HepG2 (cell line): ENCODE results near the gene ZNF513. TPM values are rescaled to one million over a fixed set of nuclear protein-coding genes. Genes with fewer than 3 reads are reported as not detected.

ENCODE experiments used
- CBFB ChIP-seq: sonication (generic); formaldehyde crosslinking; IDR thresholded peaks from 2 replicates; pipeline ENCODE4 v1.4.0; 2020; ENCODE audit warnings: missing genetic modification reagents
- ELF1 ChIP-seq: sonication (generic); formaldehyde crosslinking; IDR thresholded peaks from 2 replicates; pipeline ENCODE4 v1.4.0; 2020; ENCODE audit warnings: missing genetic modification reagents
- GFI1 ChIP-seq: sonication (generic); formaldehyde crosslinking; IDR thresholded peaks from 2 replicates; pipeline ENCODE4 v1.5.0; 2020; ENCODE audit warnings: missing genetic modification reagents, mild to moderate bottlenecking, borderline replicate concordance
- HNRNPK ChIP-seq: fragments of 200-400 bp; formaldehyde crosslinking; IDR thresholded peaks from 2 replicates; pipeline ENCODE4 v1.6.1; 2018; ENCODE audit warnings: low read length, low read depth, moderate library complexity, mild to moderate bottlenecking; ENCODE audit not compliant: poor library complexity, severe bottlenecking
- IRF9 ChIP-seq: sonication (generic); formaldehyde crosslinking; IDR thresholded peaks from 2 replicates; pipeline ENCODE4 v1.8.0; 2022; ENCODE audit warnings: missing genetic modification reagents, mild to moderate bottlenecking, borderline replicate concordance
- KAT7 ChIP-seq: IDR thresholded peaks from 2 replicates; pipeline ENCODE4 v1.6.1; 2018; ENCODE audit warnings: borderline replicate concordance, missing compliant biosample characterization
- MLLT10 ChIP-seq: sonication (generic); formaldehyde crosslinking; IDR thresholded peaks from 2 replicates; pipeline ENCODE4 v1.4.0; 2020; ENCODE audit warnings: missing genetic modification reagents
- MLX ChIP-seq: IDR thresholded peaks from 2 replicates; pipeline ENCODE4 v1.6.1; 2016
- MTF1 ChIP-seq: sonication (generic); formaldehyde crosslinking; IDR thresholded peaks from 2 replicates; pipeline ENCODE4 v1.5.0; 2020; ENCODE audit warnings: missing genetic modification reagents
- NCOA2 ChIP-seq: sonication (generic); formaldehyde crosslinking; IDR thresholded peaks from 2 replicates; pipeline ENCODE4 v1.8.0; 2022; ENCODE audit warnings: inconsistent platforms
- NCOA5 ChIP-seq: sonication (generic); formaldehyde crosslinking; IDR thresholded peaks from 2 replicates; pipeline ENCODE4 v1.4.0; 2020; ENCODE audit warnings: missing genetic modification reagents
- NFRKB ChIP-seq: fragments of 450-650 bp; IDR thresholded peaks from 2 replicates; pipeline ENCODE4 v1.6.1; 2017
- PAWR ChIP-seq: sonication (generic); formaldehyde crosslinking; IDR thresholded peaks from 2 replicates; pipeline ENCODE4 v1.4.0; 2020; ENCODE audit warnings: missing genetic modification reagents, mild to moderate bottlenecking, borderline replicate concordance
- POLR2A ChIP-seq, 2 experiments: IDR thresholded peaks; 2 replicates each; pipeline ENCODE4 v1.6.1; 2011; ENCODE audit warnings: low read depth in 2 of 2, low read length in 2 of 2, mild to moderate bottlenecking in 1 of 2, moderate library complexity in 1 of 2; ENCODE audit not compliant: insufficient read depth in 1 of 2
- SATB2 ChIP-seq: sonication (generic); formaldehyde crosslinking; IDR thresholded peaks from 2 replicates; pipeline ENCODE4 v1.5.0; 2020; ENCODE audit warnings: missing genetic modification reagents
- SETDB1 ChIP-seq: sonication (generic); formaldehyde crosslinking; IDR thresholded peaks from 2 replicates; pipeline ENCODE4 v1.5.1; 2020; ENCODE audit warnings: missing genetic modification reagents, mild to moderate bottlenecking, borderline replicate concordance
- SMAD1 ChIP-seq: sonication (generic); formaldehyde crosslinking; IDR thresholded peaks from 2 replicates; pipeline ENCODE4 v1.4.0; 2020; ENCODE audit warnings: missing genetic modification reagents, low read depth, mild to moderate bottlenecking, borderline replicate concordance
- SMAD9 ChIP-seq: sonication (generic); formaldehyde crosslinking; IDR thresholded peaks from 2 replicates; pipeline ENCODE4 v1.5.1; 2020; ENCODE audit warnings: mild to moderate bottlenecking, missing genetic modification reagents
- SRSF1 ChIP-seq: fragments of 200-400 bp; formaldehyde crosslinking; optimal IDR thresholded peaks from 2 replicates; pipeline ENCODE3; 2017; ENCODE audit warnings: mild to moderate bottlenecking, low read depth, low read length, moderate library complexity
- SRSF9 ChIP-seq: fragments of 200-400 bp; formaldehyde crosslinking; IDR thresholded peaks from 2 replicates; pipeline ENCODE4 v1.6.1; 2018; ENCODE audit warnings: borderline replicate concordance, mild to moderate bottlenecking, low read depth, low read length; ENCODE audit not compliant: insufficient read depth, poor library complexity, severe bottlenecking
- ZBTB3 ChIP-seq: sonication (generic); formaldehyde crosslinking; IDR thresholded peaks from 2 replicates; pipeline ENCODE4 v1.4.0; 2020; ENCODE audit warnings: low read depth, mild to moderate bottlenecking, moderate library complexity, missing genetic modification reagents, borderline replicate concordance
- ZBTB42 ChIP-seq: sonication (generic); formaldehyde crosslinking; IDR thresholded peaks from 2 replicates; pipeline ENCODE4 v1.5.0; 2020; ENCODE audit warnings: mild to moderate bottlenecking, missing genetic modification reagents
- ZFY ChIP-seq: sonication (generic); formaldehyde crosslinking; IDR thresholded peaks from 2 replicates; pipeline ENCODE4 v1.4.0; 2020; ENCODE audit warnings: missing genetic modification reagents
- ZNF256 ChIP-seq: sonication (generic); formaldehyde crosslinking; conservative IDR thresholded peaks from 2 replicates; pipeline ENCODE4 v1.4.0; 2020; ENCODE audit warnings: missing genetic modification reagents
- ZNF326 ChIP-seq: sonication (generic); formaldehyde crosslinking; IDR thresholded peaks from 2 replicates; pipeline ENCODE4 v1.4.0; 2020; ENCODE audit warnings: missing genetic modification reagents, borderline replicate concordance
- ZNF468 ChIP-seq: sonication (generic); formaldehyde crosslinking; IDR thresholded peaks from 2 replicates; pipeline ENCODE4 v1.8.0; 2022; ENCODE audit warnings: mild to moderate bottlenecking, moderate library complexity, missing genetic modification reagents
- ZNF710 ChIP-seq: sonication (generic); formaldehyde crosslinking; IDR thresholded peaks from 2 replicates; pipeline ENCODE4 v1.5.0; 2020; ENCODE audit warnings: mild to moderate bottlenecking, missing genetic modification reagents, borderline replicate concordance
- ZNF740 ChIP-seq: sonication (generic); formaldehyde crosslinking; IDR thresholded peaks from 2 replicates; pipeline ENCODE4 v1.4.0; 2020; ENCODE audit warnings: missing genetic modification reagents
- ZZZ3 ChIP-seq: sonication (generic); formaldehyde crosslinking; IDR thresholded peaks from 2 replicates; pipeline ENCODE4 v1.4.0; 2020; ENCODE audit warnings: missing genetic modification reagents, mild to moderate bottlenecking, borderline replicate concordance
- polyA plus RNA-seq, 8 experiments: library from polyadenylated mRNA; depleted of rRNA in 3 of 8; stranded (reverse) in 7 of 8; unstranded in 1 of 8; fragments of >200 nt; fragmentation: Illumina TruSeq in 4 of 8; extraction: Trizol in 4 of 8; gene quantifications; 2 replicates each; pipeline versions ENCODE4 v1.2.1 to v1.2.3, GENCODE V29; 2011 to 2016; ENCODE audit warnings: low read depth in 4 of 8, missing spikeins in 1 of 8, mixed read lengths in 1 of 8; ENCODE audit not compliant: insufficient read depth in 1 of 8
- total RNA-seq, 5 experiments: library from RNA; depleted of rRNA; stranded (reverse); fragments of >200 nt; fragmentation: Illumina TruSeq; extraction: Trizol; gene quantifications; 2 replicates each; pipeline ENCODE4 v1.2.3, GENCODE V29; 2016; ENCODE audit warnings: low read depth in 1 of 5

The ZNF513 gene
- total and polyA plus RNA-seq, 2 of the 13 experiments (the other 11 are each of a cell fraction or from before 2014, with no cell fraction given), result 4.9 to 6.3 TPM

- no peak for TF ChIP-seq IRF9 (CRISPR knock-in tag)
- TF ChIP-seq SATB2 (CRISPR knock-in tag), result no peak
- no peak for TF ChIP-seq GFI1 (CRISPR knock-in tag)
- no peak for TF ChIP-seq SMAD9 (CRISPR knock-in tag)
- no peak for TF ChIP-seq ZBTB3 (CRISPR knock-in tag)
- TF ChIP-seq ZNF326 (CRISPR knock-in tag), result no peak
- no peak for TF ChIP-seq MTF1
- no peak for TF ChIP-seq NCOA2 (CRISPR knock-in tag)
- TF ChIP-seq SMAD1 (CRISPR knock-in tag), result no peak
- no peak for TF ChIP-seq MLLT10 (CRISPR knock-in tag)
- no peak for TF ChIP-seq ZNF740 (CRISPR knock-in tag)
- TF ChIP-seq ZZZ3 (CRISPR knock-in tag), result no peak
- TF ChIP-seq NCOA5, result no peak
- TF ChIP-seq NFRKB, result 0 out of 2 replicates have a peak, but pooled peaks have one; percentile 13
- TF ChIP-seq ZNF256, result no peak
- no peak for TF ChIP-seq HNRNPK
- no peak for TF ChIP-seq KAT7 (CRISPR knock-in tag)
- no peak for TF ChIP-seq ZFY
- no peak for TF ChIP-seq POLR2A (IDR thresholded peaks at IDR 0.05; ENCODE audit: insufficient read depth in 1 of 2, low read depth in 2 of 2, low read length in 2 of 2)
- no peak for TF ChIP-seq SRSF9
- no peak for TF ChIP-seq MLX
- TF ChIP-seq SETDB1, result no peak
- no peak for TF ChIP-seq ELF1 (CRISPR knock-in tag)
- TF ChIP-seq ZNF468 (CRISPR knock-in tag), result no peak
- no peak for TF ChIP-seq PAWR
- no peak for TF ChIP-seq SRSF1
- TF ChIP-seq CBFB (CRISPR knock-in tag), result no peak
- no peak for TF ChIP-seq ZBTB42
- no peak for TF ChIP-seq ZNF710 (CRISPR knock-in tag)
Observed at GRCh38 chr2:27412419-27413152, 32.1 kb upstream of the ZNF513 start (continued).
